ENCODE data around the gene PRR27.

- TF ChIP-seq POLR2A (IDR thresholded peaks at IDR 0.05; ENCODE audit: low read length) (no peak), GATA1 (IDR thresholded peaks at IDR 0.05; ENCODE audit: low read depth, low read length) (no peak)
These were observed 38.9 kb downstream of the PRR27 start for GRCh38 chr4:70192895-70193294.

Measured in erythroblast (primary cell).